Trophoblast cell (in vitro differentiated cells and primary cell): ENCODE results near the gene RHBG.
A peak's percentile ranks its signal among the peaks of the same experiment; 100 is the strongest.

Source experiments
- DNase-seq, 2 donors: peaks; one replicate each; pipeline ENCODE4 v3.0.0-alpha.2; 2016
- H2AFZ ChIP-seq: 2 replicates; pipeline ENCODE4 v1.6.1; 2013; ENCODE audit warnings: low read length, moderate library complexity, mild to moderate bottlenecking; ENCODE audit not compliant: insufficient read depth, poor library complexity
- H2AK5ac ChIP-seq: 2 replicates; pipeline ENCODE4 v1.6.1; 2013; ENCODE audit warnings: mild to moderate bottlenecking, low read length
- H2BK120ac ChIP-seq: 2 replicates; pipeline ENCODE4 v1.6.1; 2013; ENCODE audit warnings: low read length, mild to moderate bottlenecking, moderate library complexity; ENCODE audit not compliant: insufficient read depth, poor library complexity
- H2BK12ac ChIP-seq: 2 replicates; pipeline ENCODE4 v1.6.1; 2013; ENCODE audit warnings: mild to moderate bottlenecking, low read length, moderate library complexity
- H2BK5ac ChIP-seq: 2 replicates; pipeline ENCODE4 v1.6.1; 2013; ENCODE audit warnings: low read length, low read depth, moderate library complexity, mild to moderate bottlenecking; ENCODE audit not compliant: poor library complexity
- H3K14ac ChIP-seq: 2 replicates; pipeline ENCODE4 v1.6.1; 2013; ENCODE audit warnings: mild to moderate bottlenecking, low read length
- H3K18ac ChIP-seq: 2 replicates; pipeline ENCODE4 v1.6.1; 2013; ENCODE audit warnings: mild to moderate bottlenecking, low read length
- H3K23ac ChIP-seq: 2 replicates; pipeline ENCODE4 v1.6.1; 2013; ENCODE audit warnings: low read length
- H3K27ac ChIP-seq: 2 replicates; pipeline ENCODE4 v1.5.1; 2013; ENCODE audit warnings: low read depth, mild to moderate bottlenecking, inconsistent platforms, low read length, moderate library complexity
- H3K27me3 ChIP-seq: 2 replicates; pipeline ENCODE4 v1.6.1; 2013; ENCODE audit warnings: inconsistent platforms, mild to moderate bottlenecking, low read length, moderate library complexity; ENCODE audit not compliant: insufficient read depth
- H3K36me3 ChIP-seq, 2 experiments: 1 replicate in 1 of 2; 2 replicates in 1 of 2; pipeline ENCODE4 v1.6.1; 2013; ENCODE audit warnings: low read length in 2 of 2, mild to moderate bottlenecking in 2 of 2, moderate library complexity in 1 of 2; ENCODE audit not compliant: insufficient read depth in 2 of 2, control insufficient read depth in 1 of 2
- H3K4ac ChIP-seq: 2 replicates; pipeline ENCODE4 v1.6.1; 2013; ENCODE audit warnings: low read depth, mild to moderate bottlenecking, low read length, moderate library complexity
- H3K4me1 ChIP-seq, 2 experiments: 1 replicate in 1 of 2; 2 replicates in 1 of 2; pipeline ENCODE4 v1.6.1; 2013; ENCODE audit warnings: low read length in 2 of 2, mild to moderate bottlenecking in 2 of 2, moderate library complexity in 1 of 2; ENCODE audit not compliant: insufficient read depth in 2 of 2, control insufficient read depth in 1 of 2
- H3K4me2 ChIP-seq: 2 replicates; pipeline ENCODE4 v1.6.1; 2013; ENCODE audit warnings: inconsistent platforms, mild to moderate bottlenecking, low read length, moderate library complexity
- H3K4me3 ChIP-seq: 2 replicates; pipeline ENCODE4 v1.5.1; 2013; ENCODE audit warnings: mild to moderate bottlenecking, low read depth, low read length, inconsistent platforms
- H3K79me1 ChIP-seq: one replicate; pipeline ENCODE4 v1.6.1; 2013; ENCODE audit warnings: low read length
- H3K79me2 ChIP-seq: 2 replicates; pipeline ENCODE4 v1.6.1; 2013; ENCODE audit warnings: low read length, mild to moderate bottlenecking; ENCODE audit not compliant: control insufficient read depth, insufficient read depth, poor library complexity
- H3K9ac ChIP-seq: 2 replicates; pipeline ENCODE4 v1.6.1; 2013; ENCODE audit warnings: mild to moderate bottlenecking, low read length
- H3K9me3 ChIP-seq: 2 replicates; pipeline ENCODE4 v1.6.1; 2013; ENCODE audit warnings: low read depth, mild to moderate bottlenecking, control low read depth, inconsistent platforms, low read length; ENCODE audit not compliant: insufficient read depth
- H4K12ac ChIP-seq: 2 replicates; pipeline ENCODE4 v1.6.1; 2013; ENCODE audit warnings: low read depth, mild to moderate bottlenecking, low read length, moderate library complexity
- H4K8ac ChIP-seq: 2 replicates; pipeline ENCODE4 v1.6.1; 2013; ENCODE audit warnings: low read depth, mild to moderate bottlenecking, low read length, moderate library complexity
- H4K91ac ChIP-seq: one replicate; pipeline ENCODE4 v1.6.1; 2013; ENCODE audit warnings: low read depth, mild to moderate bottlenecking, low read length, moderate library complexity
- WGBS: extraction: QIAGEN DNeasy Blood & Tissue Kit; methylation state at CpG from one replicate; pipeline ENCODE4 v1.1.7; 2013; ENCODE audit warnings: missing lambda C conversion rate; ENCODE audit not compliant: insufficient read length, insufficient coverage; ENCODE audit errors: extremely low coverage; 5-methylcytosine and 5-hydroxymethylcytosine counted together

RHBG gene

DNA sequence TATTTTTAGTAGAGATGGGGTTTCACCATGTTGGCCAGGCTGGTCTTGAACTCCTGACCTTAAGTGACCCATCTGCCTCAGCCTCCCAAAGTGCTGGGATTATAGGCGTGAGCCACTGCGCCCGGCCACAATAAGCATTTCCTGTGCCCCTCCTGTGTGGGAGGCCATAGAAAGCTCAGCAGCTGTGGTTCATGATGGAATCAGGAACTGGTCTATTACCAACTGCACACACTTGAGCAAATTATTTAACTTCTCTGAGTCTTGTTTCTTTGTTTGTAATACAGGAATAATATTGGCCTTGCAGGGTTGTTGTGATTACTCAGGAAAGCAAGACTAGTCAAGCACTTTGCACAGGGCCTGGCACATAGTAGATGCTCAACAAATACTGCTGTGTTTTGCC lies 15.0 kb downstream of the RHBG start:
- DNase-seq = no peak
- Histone ChIP-seq H3K18ac (no peak overlapping the region), H3K23ac (no peak overlapping the region), H3K9me3 (peaks cover 1% of the 10 kb centered on the region), H2BK12ac (no peak overlapping the region), H3K4me3 (no peak overlapping the region), H2BK120ac (no peak overlapping the region), H3K4me1 (peaks cover 15 to 18% of the 10 kb centered on the region in 2 experiments), H3K9ac (no peak overlapping the region), H4K91ac (no peak overlapping the region), H3K14ac (no peak overlapping the region), H4K8ac (no peak overlapping the region), H3K27ac (no peak overlapping the region), H2AFZ (no peak overlapping the region), H4K12ac (no peak overlapping the region), H3K4ac (no peak overlapping the region), H3K36me3 (peaks cover 11 to 25% of the 10 kb centered on the region in 2 experiments), H3K79me2 (peaks cover 2% of the 10 kb centered on the region), H3K4me2 (no peak overlapping the region), H2BK5ac (no peak overlapping the region), H3K79me1 (peaks cover 9% of the 10 kb centered on the region), H3K27me3 (peaks cover 2% of the 10 kb centered on the region), H2AK5ac (no peak overlapping the region)
- WGBS = no CpG with 5 or more reads among the region's 3 CpGs

DNA sequence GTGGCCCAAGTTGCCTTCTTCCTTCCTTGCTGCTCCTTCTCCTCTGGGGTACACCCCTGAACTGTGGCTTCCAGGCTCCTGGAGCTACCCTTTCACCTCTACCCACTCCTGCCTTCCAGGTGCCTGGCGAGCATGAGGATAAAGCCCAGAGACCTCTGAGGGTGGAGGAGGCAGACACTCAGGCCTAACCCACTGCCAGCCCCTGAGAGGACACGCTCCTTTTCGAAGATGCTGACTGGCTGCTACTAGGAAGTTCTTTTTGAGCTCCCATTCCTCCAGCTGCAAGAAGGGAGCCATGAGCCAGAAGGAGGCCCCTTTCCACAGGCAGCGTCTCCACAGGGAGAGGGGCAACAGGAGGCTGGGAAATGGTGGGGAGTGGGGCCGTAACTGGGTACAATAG lies 15.6 kb downstream of the RHBG start:
- H3K4ac ChIP-seq = no peak overlapping the region
- H2AFZ ChIP-seq = no peak overlapping the region
- H2BK120ac ChIP-seq = no peak overlapping the region
- H3K4me3 ChIP-seq = no peak overlapping the region
- H3K36me3 ChIP-seq = peaks cover 11 to 25% of the 10 kb centered on the region in 2 experiments
- H3K27me3 ChIP-seq = peaks cover 2% of the 10 kb centered on the region
- H4K91ac ChIP-seq = no peak overlapping the region
- H3K27ac ChIP-seq = no peak overlapping the region
- H3K23ac ChIP-seq = no peak overlapping the region
- no CpG with 5 or more reads among the region's 5 CpGs for WGBS
- H2BK5ac ChIP-seq = no peak overlapping the region
- no peak overlapping the region for H3K9ac ChIP-seq
- H3K14ac ChIP-seq = no peak overlapping the region
- H3K9me3 ChIP-seq = peaks cover 1% of the 10 kb centered on the region
- H2BK12ac ChIP-seq = no peak overlapping the region
- DNase-seq = no peak
- H3K18ac ChIP-seq = no peak overlapping the region
- H3K4me2 ChIP-seq = no peak overlapping the region
- H4K8ac ChIP-seq = no peak overlapping the region
- peaks cover 9% of the 10 kb centered on the region for H3K79me1 ChIP-seq
- peaks cover 13 to 16% of the 10 kb centered on the region in 2 experiments for H3K4me1 ChIP-seq
- H2AK5ac ChIP-seq = no peak overlapping the region
- no peak overlapping the region for H4K12ac ChIP-seq
- H3K79me2 ChIP-seq = peaks cover 2% of the 10 kb centered on the region

DNA sequence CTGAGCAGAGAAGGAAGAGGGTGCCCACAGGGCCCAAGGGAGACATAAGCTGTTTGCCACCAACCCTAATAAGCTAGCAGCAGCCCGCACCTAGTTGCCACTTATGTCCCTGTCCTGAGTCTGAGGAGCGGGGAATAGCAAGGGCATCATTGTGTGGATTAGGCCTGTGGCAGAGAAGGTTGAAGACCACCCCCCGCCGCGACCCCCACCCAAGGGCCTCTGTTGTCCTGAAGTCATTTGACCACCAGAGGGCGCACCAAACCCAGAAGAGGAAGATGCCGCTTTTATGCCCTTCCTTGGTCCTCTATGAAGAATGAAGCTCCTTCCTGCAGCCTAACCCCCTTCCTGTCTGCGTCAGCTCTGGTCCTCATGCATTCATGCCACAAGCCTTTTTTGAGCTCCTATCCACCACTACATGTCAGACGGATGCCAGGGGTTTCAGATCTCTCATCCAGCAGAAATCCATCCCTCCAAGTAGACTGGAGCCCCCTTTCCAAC lies 16.6 kb downstream of the RHBG start:
- H2AFZ ChIP-seq = no peak overlapping the region
- no peak overlapping the region for H3K4ac ChIP-seq
- no peak overlapping the region for H3K27ac ChIP-seq
- peaks cover 11 to 23% of the 10 kb centered on the region in 2 experiments for H3K36me3 ChIP-seq
- H3K18ac ChIP-seq = no peak overlapping the region
- no peak overlapping the region for H3K4me3 ChIP-seq
- H2AK5ac ChIP-seq = no peak overlapping the region
- no peak overlapping the region for H3K4me2 ChIP-seq
- no peak overlapping the region for H3K9ac ChIP-seq
- H4K8ac ChIP-seq = peak overlapping the region; percentile 14
- peaks cover 9% of the 10 kb centered on the region for H3K79me1 ChIP-seq
- WGBS = no CpG with 5 or more reads among the region's 9 CpGs
- no peak overlapping the region for H4K12ac ChIP-seq
- H3K23ac ChIP-seq = no peak overlapping the region
- peaks cover 2% of the 10 kb centered on the region for H3K79me2 ChIP-seq
- peaks cover 2% of the 10 kb centered on the region for H3K27me3 ChIP-seq
- no peak overlapping the region for H2BK120ac ChIP-seq
- DNase-seq = peak; percentile 41 to 72
- no peak overlapping the region for H4K91ac ChIP-seq
- H3K9me3 ChIP-seq = peaks cover 1% of the 10 kb centered on the region
- H3K14ac ChIP-seq = no peak overlapping the region
- peaks cover 11 to 14% of the 10 kb centered on the region in 2 experiments for H3K4me1 ChIP-seq
- no peak overlapping the region for H2BK12ac ChIP-seq
- H2BK5ac ChIP-seq = no peak overlapping the region

DNA sequence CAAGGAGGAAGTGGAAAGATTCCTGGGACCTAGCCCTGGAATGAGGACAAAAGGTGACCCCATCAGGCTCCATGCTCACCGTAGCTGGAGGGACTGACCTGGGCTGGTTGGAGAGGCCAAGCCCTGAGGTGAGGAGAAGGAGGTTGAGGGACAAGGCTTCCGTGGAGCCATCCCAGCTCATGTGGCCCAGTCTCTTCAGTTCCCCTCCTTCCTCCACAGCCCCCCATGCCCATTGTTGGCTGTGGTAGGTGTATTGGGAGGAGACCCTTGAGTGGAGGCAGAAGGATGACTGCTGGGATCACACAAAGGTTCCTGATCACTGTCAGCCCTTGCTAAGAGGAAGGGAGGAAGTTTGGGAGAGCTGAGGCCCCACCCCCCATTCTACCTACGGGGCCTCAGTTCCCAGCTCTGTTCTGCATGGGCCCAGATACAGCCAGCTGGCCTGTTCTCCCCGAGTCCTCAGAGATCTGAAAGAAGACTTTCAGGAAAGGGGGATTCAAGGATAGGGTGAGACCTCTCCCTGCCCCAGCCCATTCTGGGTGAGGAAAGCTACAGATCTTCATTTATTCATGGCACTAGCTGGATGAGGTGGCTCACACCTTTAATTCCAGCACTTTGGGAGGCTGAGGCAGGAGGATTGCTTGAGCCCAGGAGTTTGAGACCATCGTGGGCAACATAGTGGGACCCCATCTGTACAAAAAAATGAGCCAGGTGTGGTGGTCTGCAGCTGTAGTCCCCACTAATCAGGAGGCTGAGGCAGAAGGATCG lies 17.3 kb downstream of the RHBG start:
- no peak overlapping the region for H3K9ac ChIP-seq
- H3K4me1 ChIP-seq = peaks cover 11 to 14% of the 10 kb centered on the region in 2 experiments
- no CpG with 5 or more reads among the region's 6 CpGs for WGBS
- H4K12ac ChIP-seq = no peak overlapping the region
- no peak overlapping the region for H2BK5ac ChIP-seq
- H3K4ac ChIP-seq = no peak overlapping the region
- H3K4me3 ChIP-seq = no peak overlapping the region
- peaks cover 9% of the 10 kb centered on the region for H3K79me1 ChIP-seq
- H2AK5ac ChIP-seq = no peak overlapping the region
- peaks cover 9 to 21% of the 10 kb centered on the region in 2 experiments for H3K36me3 ChIP-seq
- no peak overlapping the region for H2AFZ ChIP-seq
- H3K27ac ChIP-seq = no peak overlapping the region
- H2BK120ac ChIP-seq = no peak overlapping the region
- H4K91ac ChIP-seq = no peak overlapping the region
- H3K9me3 ChIP-seq = peaks cover 1% of the 10 kb centered on the region
- H3K23ac ChIP-seq = no peak overlapping the region
- no peak overlapping the region for H3K14ac ChIP-seq
- peak overlapping the region; percentile 14 for H4K8ac ChIP-seq
- H3K4me2 ChIP-seq = no peak overlapping the region
- H3K79me2 ChIP-seq = peaks cover 2% of the 10 kb centered on the region
- no peak for DNase-seq
- no peak overlapping the region for H2BK12ac ChIP-seq
- H3K18ac ChIP-seq = no peak overlapping the region
- H3K27me3 ChIP-seq = peaks cover 2% of the 10 kb centered on the region
